NOMO-1 treated with DMSO at 0.1 percent for 48 hours (cell line): ENCODE results near the gene RUSC1.

Source experiments
- DNase-seq: peaks from one replicate; lab custom pipeline; 2025; ENCODE audit not compliant: unreplicated experiment; lab: John Stamatoyannopoulos, UW

RUSC1 gene

DNA sequence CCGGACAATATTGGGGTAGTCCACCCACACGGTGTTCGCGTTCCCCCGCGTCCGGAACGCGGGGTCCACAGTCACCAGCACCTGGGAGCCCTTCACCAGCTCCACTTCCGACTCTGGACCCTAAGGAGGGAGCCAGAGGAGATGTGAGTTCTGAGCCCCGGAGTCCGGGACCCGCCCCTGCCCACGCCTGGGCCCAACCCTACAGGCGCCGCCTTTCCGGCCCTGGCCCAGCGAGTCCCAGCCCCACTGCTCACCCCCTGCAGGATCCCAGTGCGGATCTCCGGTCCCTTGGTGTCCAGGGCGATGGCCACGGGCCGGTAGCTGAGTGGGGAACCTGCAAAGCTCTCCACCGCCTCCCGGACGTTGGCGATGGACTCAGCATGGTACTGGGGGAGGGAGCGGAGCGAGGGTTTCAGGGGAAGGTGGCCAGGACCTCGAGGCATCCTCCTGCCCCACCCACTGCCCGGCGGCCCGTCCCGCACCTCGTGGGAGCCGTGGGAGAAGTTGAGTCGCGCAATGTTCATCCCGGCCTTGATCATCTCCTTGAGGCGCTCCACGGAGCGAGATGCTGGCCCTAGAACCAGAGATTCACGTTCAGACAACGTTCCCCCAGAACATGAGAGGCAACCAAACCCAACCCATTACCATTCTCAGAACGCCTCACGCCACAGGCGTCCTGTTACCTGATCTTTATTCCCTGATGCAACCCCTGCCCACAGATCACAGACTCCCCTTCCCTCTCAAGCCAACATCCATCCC lies 25.3 kb upstream of the RUSC1 start:
- DNase-seq: no peak

DNA sequence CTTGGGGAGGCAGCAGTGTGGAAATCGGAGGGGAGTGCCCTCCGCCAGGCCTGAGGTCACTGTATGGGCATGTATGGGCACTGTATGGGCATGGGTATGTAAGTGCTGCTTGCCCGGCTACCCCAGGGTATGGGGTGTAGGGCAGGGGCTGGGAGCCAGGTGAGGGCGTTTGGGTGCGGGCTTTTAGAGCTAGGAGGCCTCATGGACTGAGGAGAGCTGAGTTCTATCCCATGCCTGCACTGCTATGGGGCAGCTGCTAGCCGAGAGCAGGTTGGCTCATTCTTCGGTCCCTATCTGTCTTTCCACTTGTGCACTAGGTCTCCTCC lies 24.8 kb upstream of the RUSC1 start:
- no peak for DNase-seq

DNA sequence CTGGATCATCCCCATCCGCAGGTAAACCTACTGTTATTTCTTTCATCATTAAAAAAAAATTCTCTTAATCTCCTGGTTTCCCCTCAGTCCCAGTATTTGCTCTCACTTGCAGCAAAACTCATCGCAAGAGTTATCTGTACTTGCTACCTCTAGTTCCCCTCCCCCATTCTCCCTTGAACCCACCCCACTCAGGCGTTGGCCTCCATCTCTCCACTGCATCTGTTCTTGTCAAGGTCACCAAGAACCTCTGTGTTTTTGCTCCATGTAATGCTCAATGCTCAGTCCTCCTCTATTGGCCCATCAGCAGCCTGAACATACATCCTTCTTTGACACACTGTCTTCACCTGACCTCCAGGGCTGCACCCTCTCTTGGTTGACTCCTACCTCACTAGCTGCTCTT lies 24.0 kb upstream of the RUSC1 start:
- no peak for DNase-seq

DNA sequence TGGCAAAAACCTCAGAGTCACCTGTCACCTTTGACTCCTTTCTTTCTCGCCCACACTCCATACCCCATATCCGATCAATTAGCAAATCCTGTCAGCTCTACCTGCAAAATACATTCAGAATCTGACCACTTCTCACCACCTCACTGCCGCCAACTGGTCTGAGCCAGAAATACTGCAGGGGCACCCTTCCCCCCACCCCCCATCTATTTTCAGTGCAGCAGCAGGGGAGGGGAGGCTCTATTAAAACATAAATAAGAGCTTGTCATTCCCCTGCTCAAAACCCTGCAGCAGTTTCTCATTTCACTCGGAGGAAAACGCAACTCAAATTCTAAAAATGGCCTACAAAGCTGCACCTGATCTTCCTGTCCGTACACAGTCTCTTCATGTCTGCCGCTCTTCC lies 23.3 kb upstream of the RUSC1 start:
- no peak for DNase-seq

DNA sequence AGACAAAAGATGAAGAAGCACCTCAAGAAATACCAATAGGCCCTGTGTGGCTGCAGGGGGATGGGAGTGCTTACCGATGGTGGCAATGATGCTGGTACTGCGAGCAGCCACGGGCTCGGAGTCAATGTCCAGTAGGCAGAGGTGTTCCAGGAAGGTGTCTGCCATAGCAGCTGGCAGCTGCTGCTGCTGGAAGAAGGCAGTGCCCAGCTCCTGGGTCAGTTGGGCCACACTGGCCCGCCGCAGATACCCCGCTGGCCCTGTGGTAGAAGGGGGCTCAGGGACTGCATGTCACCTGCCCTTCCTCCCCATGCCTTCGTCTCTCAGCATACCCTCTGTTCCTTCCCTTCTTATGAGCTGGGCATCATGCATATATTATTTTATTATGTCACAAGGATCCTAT lies 20.7 kb upstream of the RUSC1 start:
- DNase-seq: no peak

DNA sequence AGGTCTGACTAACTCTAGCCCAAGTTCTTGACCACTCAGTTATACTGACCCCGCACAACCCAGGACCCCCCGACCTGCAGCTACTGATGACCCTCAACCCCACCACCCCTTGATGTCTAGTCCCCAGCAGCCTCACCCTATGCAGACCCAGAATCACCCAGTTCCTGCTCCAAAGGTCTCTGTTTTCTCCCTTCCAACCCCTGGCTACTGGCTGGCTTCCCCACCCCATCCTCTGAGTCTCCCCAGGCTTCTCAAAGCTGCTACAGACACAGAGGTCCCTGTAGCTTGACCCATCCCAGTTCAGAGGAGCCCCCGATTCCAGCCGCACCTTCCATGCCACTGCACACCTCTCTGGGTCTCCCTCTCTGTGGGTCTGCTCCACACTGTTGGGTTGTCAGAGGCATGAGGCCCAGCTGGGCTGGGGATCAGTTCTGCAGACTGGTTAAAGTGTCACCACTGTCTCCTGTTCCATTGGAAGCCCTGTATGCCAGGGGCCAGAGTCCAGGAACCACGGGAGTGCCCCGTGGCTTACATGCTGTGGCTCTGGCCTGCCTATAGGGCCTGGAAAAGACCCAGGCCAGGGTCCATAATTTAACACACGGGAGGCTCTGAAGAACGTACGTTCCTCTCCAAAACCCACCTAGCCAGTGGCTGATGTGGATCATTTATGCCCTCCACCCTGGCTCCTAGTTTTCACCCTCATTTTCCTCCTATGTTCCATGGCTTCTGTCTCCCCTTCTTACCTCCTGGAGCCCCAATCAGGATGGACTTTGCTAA lies 20.0 kb upstream of the RUSC1 start:
- no peak for DNase-seq

DNA sequence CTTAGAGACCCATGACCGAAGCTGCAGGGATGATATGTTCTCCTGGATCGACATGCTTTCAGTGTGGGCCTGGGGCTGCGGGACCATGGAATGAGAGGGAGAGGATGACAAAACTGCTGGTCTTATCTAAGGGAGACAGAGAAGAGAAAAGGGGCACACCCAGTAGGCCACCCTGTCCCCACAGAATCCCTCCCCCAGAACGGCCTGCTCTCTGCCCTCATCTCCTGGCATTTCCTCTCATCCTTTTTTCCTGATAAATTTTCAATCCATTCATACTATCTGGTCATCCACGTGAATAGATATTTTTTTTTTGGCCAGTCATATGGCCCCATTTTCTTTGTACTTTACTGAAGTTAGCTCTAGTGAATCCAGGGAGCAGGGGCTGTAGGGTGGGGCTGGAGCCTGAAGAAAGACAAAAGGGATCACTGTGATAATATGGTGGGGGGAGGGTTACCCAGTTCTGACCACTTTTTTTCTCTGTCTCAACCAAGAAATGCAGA lies 19.3 kb upstream of the RUSC1 start, which contains the start of gene PKLR:
Gene PKLR, minus strand, starts transcription at position 97 of the 500 bp plus-strand sequence. Its CDS starts 43 bp downstream, at position 54.
- DNase-seq: no peak

DNA sequence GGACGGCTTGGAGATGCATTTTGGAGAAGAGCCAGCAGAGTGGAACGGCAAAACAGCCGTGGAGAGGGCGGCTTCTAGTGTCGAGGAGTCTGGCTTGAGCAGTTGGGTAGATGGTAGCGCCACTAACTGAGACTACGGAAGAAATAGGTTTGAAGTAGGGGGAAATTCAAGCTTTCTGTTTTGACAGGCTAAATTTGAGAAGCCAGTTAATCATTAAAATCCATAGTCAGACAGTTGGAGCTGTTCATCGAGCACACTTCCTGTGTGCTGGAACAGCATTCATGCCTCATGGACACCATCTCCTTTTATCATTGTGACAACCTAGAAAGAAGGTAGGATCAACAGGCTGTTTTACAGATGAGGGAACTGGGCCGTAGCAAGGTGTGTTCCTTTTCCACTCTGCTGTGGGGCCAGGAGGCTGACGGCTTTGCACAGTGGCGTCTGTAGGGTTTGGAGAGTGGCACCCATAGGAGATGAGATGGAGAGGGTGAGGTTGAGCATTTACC lies 16.1 kb upstream of the RUSC1 start:
- DNase-seq: no peak

DNA sequence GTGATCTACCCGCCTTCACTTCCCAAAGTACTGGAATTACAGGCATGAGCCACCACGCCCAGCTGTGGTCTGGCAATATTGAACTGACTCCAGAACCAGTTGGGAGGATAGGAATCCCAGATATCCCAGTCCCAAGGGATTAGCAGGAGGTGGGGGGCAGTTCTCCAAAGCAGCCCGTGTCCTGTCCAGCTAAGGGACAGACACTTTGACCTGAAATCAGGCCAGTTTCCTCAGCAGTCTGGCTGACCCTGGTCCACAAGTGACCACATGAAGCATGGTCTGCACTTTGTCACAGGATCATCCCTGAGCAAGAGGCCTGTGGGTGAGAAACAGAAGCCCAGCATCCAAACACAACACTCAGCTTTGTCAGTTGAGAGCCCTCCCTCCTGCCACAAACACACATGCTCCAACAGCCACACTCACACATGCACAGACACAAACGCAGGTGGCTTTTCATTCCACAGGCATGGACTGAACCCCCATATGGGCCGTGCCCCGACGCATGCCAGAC lies 14.8 kb upstream of the RUSC1 start:
- no peak for DNase-seq

DNA sequence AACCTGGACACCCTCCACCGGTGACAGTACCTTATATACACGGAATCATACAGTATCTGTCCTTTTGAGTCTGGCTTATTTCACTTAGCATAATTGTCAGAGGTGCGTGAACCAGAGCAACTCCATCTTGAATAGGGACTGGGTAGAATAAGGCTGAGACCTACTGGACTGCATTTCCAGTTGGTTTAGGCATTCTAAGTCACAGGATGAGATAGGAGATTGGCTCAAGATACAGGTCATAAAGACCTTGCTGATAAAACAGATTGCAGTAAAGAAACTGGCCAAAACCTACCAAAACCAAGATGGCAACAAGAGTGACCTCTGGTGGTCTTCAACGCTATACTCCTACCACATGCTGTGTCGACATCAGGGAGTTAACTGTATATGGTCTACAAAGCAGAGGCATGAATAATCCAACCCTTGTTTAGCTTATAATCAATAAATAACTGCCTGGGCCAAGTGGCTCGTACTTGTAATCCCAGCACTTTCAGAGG lies 13.4 kb upstream of the RUSC1 start:
- peak; percentile 69 for DNase-seq

DNA sequence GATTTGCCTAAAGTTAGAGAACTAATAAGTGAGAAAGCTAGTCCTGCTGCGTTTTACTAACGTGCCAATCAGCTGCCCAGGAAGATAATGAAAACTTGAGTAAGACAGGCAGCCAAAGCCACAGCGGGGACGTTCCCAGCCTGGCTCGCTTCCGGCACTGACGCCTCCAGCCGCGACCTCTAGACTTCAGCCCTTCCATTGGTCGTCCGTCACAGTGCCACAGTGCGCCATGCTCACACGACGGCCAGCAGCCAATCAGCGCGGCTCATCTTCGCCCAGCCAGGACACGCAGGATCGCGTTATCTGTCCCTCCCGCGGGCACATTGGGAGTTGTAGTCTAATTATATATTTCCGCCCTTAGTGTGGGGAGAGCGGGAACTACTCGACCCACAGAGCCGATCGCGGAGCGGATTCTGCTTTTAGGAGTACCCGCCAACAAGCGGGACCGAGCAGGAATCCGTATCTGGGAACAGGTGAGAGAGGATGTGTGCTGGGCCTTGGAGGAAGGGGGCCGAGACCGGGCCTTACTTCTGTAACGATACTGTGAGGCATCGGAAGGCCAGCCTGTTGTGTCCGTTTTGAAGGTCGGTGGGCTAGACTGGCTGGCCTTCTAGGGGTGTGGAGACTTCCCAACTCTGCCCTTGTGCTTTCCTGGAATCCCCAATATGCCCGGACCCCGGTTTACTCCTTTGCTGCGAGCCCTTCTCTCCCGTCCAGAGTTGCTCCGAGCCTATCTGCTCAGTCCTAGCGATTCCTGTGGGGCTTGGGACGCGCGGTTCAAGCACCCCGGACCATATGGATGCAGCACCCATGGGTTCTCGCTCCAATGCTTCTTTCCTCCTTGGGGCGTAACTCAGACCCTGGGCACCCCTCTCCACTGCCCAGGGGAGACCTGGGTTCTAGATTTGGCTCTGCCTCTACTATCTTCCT lies 11.9 kb upstream of the RUSC1 start, which contains the start of gene FDPS:
Gene FDPS, plus strand, starts transcription at position 374 of the 930 bp plus-strand sequence. CDS start 924 bp downstream, outside the sequence.
- peak; percentile 100 for DNase-seq

DNA sequence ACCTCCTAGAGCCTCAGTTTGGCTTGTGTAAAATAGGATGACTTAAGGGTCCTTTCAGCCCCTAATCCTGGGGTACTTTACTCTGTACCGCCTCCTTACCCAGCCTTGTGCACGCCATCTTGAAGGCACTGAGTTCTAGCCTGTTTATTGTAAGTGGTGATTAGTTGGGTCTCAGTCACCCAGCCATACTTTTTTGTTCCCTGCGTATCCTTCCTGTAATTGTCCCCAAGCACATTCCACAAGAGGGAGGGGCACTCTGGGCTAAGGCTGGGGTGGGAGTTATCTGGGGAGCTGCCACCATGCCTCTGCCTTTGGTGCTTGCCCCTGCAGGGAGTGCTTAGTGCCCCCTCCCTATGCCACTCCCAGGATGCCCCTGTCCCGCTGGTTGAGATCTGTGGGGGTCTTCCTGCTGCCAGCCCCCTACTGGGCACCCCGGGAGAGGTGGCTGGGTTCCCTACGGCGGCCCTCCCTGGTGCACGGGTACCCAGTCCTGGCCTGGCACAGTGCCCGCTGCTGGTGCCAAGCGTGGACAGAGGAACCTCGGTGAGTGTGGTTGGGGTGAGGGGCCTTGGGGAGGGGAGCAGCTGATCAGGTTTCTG lies 11.2 kb upstream of the RUSC1 start:
- DNase-seq: no peak

DNA sequence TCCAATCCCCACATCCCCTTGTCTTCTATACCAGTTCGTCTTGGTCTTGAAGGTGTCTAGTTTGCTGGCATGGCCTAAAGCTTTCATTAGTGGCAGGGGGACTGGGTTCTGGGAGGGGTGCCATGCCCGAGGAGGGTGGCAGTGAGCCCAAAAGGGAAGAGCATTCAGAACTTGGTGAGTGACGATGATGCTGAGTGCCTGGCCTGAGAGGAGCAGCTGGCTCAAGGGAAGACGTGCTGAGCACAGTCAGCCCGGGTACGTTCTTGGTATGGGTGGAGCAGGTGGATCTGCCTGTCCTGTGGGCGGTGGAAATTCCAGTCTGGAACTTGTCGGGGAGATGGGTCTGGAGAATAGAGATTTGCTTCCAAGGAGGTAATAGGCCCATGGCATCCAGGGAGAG lies 7.4 kb upstream of the RUSC1 start:
- DNase-seq: no peak

DNA sequence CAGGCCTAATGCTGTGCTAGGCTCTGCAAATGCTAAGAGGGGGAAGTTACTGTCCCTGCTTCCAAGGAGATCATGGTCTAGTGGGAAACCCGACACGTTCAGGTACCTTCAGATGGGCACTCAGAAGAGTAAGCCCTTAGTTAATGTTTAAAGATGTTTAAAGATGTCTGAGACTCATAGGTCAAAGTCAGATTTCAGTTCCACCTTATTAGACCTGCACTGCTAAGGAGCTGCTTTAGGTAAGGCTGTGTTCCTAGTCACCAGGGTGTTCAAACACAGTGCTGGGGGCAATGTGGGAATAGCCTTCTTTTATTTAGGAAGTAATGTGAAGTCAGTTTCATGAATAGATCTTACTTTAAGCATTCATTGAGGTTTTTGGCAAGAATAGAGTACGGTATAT lies 3.8 kb upstream of the RUSC1 start:
- DNase-seq: no peak

DNA sequence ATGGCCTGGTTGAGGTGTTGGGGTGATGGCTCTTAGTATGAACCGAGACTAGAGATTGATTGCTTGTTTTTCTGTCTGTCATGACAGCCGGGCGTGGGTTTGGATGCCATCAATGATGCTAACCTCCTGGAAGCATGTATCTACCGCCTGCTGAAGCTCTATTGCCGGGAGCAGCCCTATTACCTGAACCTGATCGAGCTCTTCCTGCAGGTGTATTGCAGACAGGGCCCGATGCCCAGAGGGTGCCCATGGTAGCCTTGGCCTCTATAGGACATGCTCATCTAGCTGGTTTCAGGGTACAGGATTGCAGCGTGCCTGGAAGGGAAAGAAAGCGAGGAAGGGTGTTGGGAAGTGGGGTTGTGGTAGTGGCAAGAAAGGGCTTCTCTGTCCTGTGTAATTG lies 2.6 kb upstream of the RUSC1 start:
- DNase-seq: no peak

DNA sequence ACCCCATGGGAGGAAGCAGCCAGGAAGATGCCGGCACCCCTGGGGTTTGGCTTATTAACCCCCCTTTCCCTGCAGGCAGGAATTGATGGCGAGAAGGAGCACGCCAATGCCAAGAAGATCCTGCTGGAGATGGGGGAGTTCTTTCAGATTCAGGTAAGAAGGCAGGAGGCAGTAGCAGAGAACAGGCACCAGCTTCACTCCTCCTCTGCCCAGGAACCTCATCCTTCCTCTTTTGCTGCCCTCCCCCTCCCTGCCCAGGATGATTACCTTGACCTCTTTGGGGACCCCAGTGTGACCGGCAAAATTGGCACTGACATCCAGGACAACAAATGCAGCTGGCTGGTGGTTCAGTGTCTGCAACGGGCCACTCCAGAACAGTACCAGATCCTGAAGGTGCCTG lies 1.2 kb upstream of the RUSC1 start:
- no peak for DNase-seq

DNA sequence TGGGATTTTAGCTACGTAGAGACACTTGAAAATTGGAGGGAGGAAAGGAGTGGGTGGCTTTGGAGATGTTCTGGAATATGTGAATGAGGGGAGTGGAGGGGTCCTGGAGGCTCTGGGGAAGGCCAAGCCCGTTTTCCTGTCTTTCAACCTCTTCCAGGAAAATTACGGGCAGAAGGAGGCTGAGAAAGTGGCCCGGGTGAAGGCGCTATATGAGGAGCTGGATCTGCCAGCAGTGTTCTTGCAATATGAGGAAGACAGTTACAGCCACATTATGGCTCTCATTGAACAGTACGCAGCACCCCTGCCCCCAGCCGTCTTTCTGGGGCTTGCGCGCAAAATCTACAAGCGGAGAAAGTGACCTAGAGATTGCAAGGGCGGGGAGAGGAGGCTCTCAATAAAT lies 442 bp upstream of the RUSC1 start:
- DNase-seq: no peak

DNA sequence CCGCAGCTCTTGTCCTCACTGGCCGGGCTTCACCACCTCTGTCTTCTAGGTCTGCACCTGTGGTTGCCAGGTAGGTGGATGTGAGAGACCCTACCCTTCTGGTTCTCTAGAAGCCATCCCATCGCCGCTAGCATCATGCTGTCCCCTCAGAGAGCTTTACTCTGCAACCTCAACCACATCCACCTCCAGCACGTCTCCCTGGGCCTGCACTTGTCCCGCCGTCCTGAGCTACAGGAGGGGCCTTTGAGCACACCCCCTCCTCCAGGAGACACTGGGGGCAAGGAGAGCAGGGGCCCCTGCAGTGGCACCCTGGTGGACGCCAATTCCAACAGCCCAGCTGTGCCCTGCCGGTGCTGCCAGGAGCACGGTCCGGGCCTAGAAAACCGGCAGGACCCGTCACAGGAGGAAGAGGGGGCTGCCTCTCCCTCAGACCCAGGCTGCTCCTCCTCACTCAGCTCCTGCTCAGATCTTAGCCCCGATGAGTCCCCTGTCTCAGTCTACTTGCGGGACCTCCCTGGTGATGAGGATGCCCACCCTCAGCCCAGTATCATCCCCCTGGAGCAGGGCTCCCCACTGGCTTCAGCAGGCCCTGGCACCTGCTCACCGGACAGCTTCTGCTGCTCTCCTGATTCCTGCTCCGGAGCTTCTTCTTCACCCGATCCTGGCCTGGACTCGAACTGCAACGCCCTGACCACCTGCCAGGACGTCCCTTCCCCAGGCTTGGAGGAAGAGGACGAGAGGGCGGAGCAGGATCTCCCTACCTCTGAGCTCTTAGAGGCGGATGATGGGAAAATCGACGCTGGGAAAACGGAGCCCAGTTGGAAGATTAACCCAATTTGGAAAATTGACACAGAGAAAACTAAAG lies 1.2 kb downstream of the RUSC1 start:
- DNase-seq: no peak

DNA sequence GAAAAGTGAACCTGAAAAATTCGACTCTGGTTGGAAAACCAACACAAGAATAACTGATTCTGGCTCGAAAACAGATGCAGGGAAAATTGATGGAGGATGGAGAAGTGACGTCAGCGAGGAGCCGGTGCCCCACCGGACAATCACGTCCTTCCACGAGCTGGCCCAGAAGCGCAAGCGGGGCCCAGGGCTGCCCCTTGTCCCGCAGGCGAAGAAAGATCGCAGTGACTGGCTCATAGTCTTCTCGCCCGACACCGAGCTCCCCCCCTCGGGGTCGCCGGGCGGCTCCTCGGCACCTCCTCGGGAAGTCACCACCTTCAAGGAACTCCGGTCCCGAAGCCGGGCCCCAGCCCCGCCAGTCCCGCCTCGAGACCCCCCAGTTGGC lies 1.9 kb downstream of the RUSC1 start:
- no peak for DNase-seq
